ENCODE results near the gene HDAC4.

- TF ChIP-seq, protein P1, sequence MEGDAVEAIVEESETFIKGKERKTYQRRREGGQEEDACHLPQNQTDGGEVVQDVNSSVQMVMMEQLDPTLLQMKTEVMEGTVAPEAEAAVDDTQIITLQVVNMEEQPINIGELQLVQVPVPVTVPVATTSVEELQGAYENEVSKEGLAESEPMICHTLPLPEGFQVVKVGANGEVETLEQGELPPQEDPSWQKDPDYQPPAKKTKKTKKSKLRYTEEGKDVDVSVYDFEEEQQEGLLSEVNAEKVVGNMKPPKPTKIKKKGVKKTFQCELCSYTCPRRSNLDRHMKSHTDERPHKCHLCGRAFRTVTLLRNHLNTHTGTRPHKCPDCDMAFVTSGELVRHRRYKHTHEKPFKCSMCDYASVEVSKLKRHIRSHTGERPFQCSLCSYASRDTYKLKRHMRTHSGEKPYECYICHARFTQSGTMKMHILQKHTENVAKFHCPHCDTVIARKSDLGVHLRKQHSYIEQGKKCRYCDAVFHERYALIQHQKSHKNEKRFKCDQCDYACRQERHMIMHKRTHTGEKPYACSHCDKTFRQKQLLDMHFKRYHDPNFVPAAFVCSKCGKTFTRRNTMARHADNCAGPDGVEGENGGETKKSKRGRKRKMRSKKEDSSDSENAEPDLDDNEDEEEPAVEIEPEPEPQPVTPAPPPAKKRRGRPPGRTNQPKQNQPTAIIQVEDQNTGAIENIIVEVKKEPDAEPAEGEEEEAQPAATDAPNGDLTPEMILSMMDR (IDR thresholded peaks at IDR 0.05; ENCODE audit: insufficient read depth, low read length) = no peak
- TF ChIP-seq REST (IDR thresholded peaks at IDR 0.05; ENCODE audit: insufficient replicate concordance, low read depth) (no peak), SPI1 (IDR thresholded peaks at IDR 0.05; ENCODE audit: borderline replicate concordance, low read depth) (no peak), POLR2AphosphoS5 (IDR thresholded peaks at IDR 0.05; ENCODE audit: low read depth) (no peak)
Measured at GRCh38 chr2:239008004-239008403, 392.8 kb downstream of the HDAC4 start.

Measured in HL-60 (cell line).